NCI-H748 treated with DMSO at 0.1 percent for 48 hours (cell line): ENCODE results near the gene NT5C1B.

Experiments
- DNase-seq: peaks from one replicate; lab custom pipeline; 2025; lab: John Stamatoyannopoulos, UW

The NT5C1B gene

GRCh38 chr2:18514526-18515461 lies 74.6 kb downstream of the NT5C1B start:
- no peak for DNase-seq
